KOPT-K1 (cell line): ENCODE data around the gene SINHCAF.

Experiments used
- H3K27ac ChIP-seq: fragments of 200-600 bp; sonication (generic); 2 replicates; pipeline ENCODE4 v1.5.1; 2016; ENCODE audit warnings: antibody characterized with exemption, mild to moderate bottlenecking, low read depth, low read length; ENCODE audit not compliant: poor library complexity, severe bottlenecking
- H3K36me3 ChIP-seq: fragments of 200-600 bp; sonication (generic); 2 replicates; pipeline ENCODE4 v1.5.1; 2017; ENCODE audit warnings: antibody characterized with exemption, mild to moderate bottlenecking, low read length, moderate library complexity; ENCODE audit not compliant: insufficient read depth
- H3K9me3 ChIP-seq: fragments of 200-600 bp; sonication (generic); 2 replicates; pipeline ENCODE4 v1.5.1; 2017; ENCODE audit warnings: antibody characterized with exemption, low read length, mild to moderate bottlenecking; ENCODE audit not compliant: insufficient read depth, poor library complexity, severe bottlenecking

Gene SINHCAF

GRCh38 chr12:31353750-31354708, 28.1 kb upstream of the SINHCAF start:
- Histone ChIP-seq H3K27ac (no peak overlapping the region), H3K9me3 (no peaks in the 10 kb centered on the region), H3K36me3 (no peaks in the 10 kb centered on the region)

- Histone ChIP-seq H3K27ac (no peak overlapping the region), H3K9me3 (no peaks in the 10 kb centered on the region), H3K36me3 (no peaks in the 10 kb centered on the region)
Observed at GRCh38 chr12:31346267-31346666, 20.3 kb upstream of the SINHCAF start.

- no peaks in the 10 kb centered on the region for H3K9me3 ChIP-seq
- H3K27ac ChIP-seq = no peak overlapping the region
Observed at GRCh38 chr12:31343139-31343538, 17.2 kb upstream of the SINHCAF start.

GRCh38 chr12:31342286-31342685, 16.3 kb upstream of the SINHCAF start:
- Histone ChIP-seq H3K36me3 (no peaks in the 10 kb centered on the region), H3K27ac (no peak overlapping the region), H3K9me3 (no peaks in the 10 kb centered on the region)

More at GRCh38 chr12:31343139-31343538, 17.2 kb upstream of the SINHCAF start:
- H3K36me3 ChIP-seq = no peaks in the 10 kb centered on the region

GRCh38 chr12:31339831-31340622, 14.1 kb upstream of the SINHCAF start:
- no peak overlapping the region for H3K27ac ChIP-seq
- no peaks in the 10 kb centered on the region for H3K9me3 ChIP-seq
- H3K36me3 ChIP-seq = no peaks in the 10 kb centered on the region

- Histone ChIP-seq H3K9me3 (no peaks in the 10 kb centered on the region), H3K27ac (no peak overlapping the region)
Observed at GRCh38 chr12:31337952-31338351, 12.0 kb upstream of the SINHCAF start.

GRCh38 chr12:31331242-31331641, 5.3 kb upstream of the SINHCAF start:
- no peak overlapping the region for H3K27ac ChIP-seq
- no peaks in the 10 kb centered on the region for H3K36me3 ChIP-seq
- no peaks in the 10 kb centered on the region for H3K9me3 ChIP-seq

More at GRCh38 chr12:31337952-31338351, 12.0 kb upstream of the SINHCAF start:
- no peaks in the 10 kb centered on the region for H3K36me3 ChIP-seq

GRCh38 chr12:31326736-31327659, 1.0 kb upstream of the SINHCAF start:
- Histone ChIP-seq H3K27ac (peak overlapping the region; percentile 83), H3K9me3 (no peaks in the 10 kb centered on the region)

GRCh38 chr12:31325524-31325875, 450 bp downstream of the SINHCAF start:
- no peaks in the 10 kb centered on the region for H3K36me3 ChIP-seq
- peak overlapping the region; percentile 83 for H3K27ac ChIP-seq

More at GRCh38 chr12:31326736-31327659, 1.0 kb upstream of the SINHCAF start:
- no peaks in the 10 kb centered on the region for H3K36me3 ChIP-seq

GRCh38 chr12:31324845-31325523, 966 bp downstream of the SINHCAF start:
- Histone ChIP-seq H3K9me3 (no peaks in the 10 kb centered on the region), H3K36me3 (no peaks in the 10 kb centered on the region), H3K27ac (peak overlapping the region; percentile 83)

More at GRCh38 chr12:31325524-31325875, 450 bp downstream of the SINHCAF start:
- no peaks in the 10 kb centered on the region for H3K9me3 ChIP-seq

- no peaks in the 10 kb centered on the region for H3K9me3 ChIP-seq
- peak overlapping the region; percentile 83 for H3K27ac ChIP-seq
- no peaks in the 10 kb centered on the region for H3K36me3 ChIP-seq
Observed at GRCh38 chr12:31324116-31324844, 1.7 kb downstream of the SINHCAF start.

- Histone ChIP-seq H3K36me3 (no peaks in the 10 kb centered on the region), H3K9me3 (no peaks in the 10 kb centered on the region), H3K27ac (peak overlapping the region; percentile 83)
Observed at GRCh38 chr12:31323391-31324115, 2.4 kb downstream of the SINHCAF start.

- Histone ChIP-seq H3K27ac (peak overlapping the region; percentile 83), H3K36me3 (no peaks in the 10 kb centered on the region), H3K9me3 (no peaks in the 10 kb centered on the region)
Observed at GRCh38 chr12:31322801-31323207, 3.1 kb downstream of the SINHCAF start.
